Vagina (tissue), 2 donors: ENCODE measurements around the gene PRDM1.

Experiments
- POLR2A ChIP-seq, 2 donors: fragments of 450-650 bp; IDR thresholded peaks; one replicate each; pipeline ENCODE4 v1.6.1; 2017; ENCODE audit warnings: antibody characterized with exemption in 2 of 2, mild to moderate bottlenecking in 2 of 2, moderate library complexity in 2 of 2
- POLR2AphosphoS5 ChIP-seq, 2 donors: sonication (generic); formaldehyde crosslinking; IDR thresholded peaks; one replicate each; pipeline ENCODE4 v1.9.0; 2017; ENCODE audit warnings: antibody characterized with exemption in 2 of 2, mild to moderate bottlenecking in 2 of 2, low read depth in 1 of 2; ENCODE audit not compliant: insufficient read depth in 1 of 2
- TF ChIP-seq, protein P1 (sequence below), 3 experiments: fragments of 450-650 bp in 2 of 3; fragments of 200-600 bp in 1 of 3; sonication (generic) in 1 of 3; IDR thresholded peaks; one replicate each; pipeline ENCODE4 v1.5.1; 2017 to 2019; ENCODE audit warnings: antibody characterized with exemption in 3 of 3, mild to moderate bottlenecking in 2 of 3, moderate library complexity in 2 of 3

- TF ChIP-seq, protein P1, sequence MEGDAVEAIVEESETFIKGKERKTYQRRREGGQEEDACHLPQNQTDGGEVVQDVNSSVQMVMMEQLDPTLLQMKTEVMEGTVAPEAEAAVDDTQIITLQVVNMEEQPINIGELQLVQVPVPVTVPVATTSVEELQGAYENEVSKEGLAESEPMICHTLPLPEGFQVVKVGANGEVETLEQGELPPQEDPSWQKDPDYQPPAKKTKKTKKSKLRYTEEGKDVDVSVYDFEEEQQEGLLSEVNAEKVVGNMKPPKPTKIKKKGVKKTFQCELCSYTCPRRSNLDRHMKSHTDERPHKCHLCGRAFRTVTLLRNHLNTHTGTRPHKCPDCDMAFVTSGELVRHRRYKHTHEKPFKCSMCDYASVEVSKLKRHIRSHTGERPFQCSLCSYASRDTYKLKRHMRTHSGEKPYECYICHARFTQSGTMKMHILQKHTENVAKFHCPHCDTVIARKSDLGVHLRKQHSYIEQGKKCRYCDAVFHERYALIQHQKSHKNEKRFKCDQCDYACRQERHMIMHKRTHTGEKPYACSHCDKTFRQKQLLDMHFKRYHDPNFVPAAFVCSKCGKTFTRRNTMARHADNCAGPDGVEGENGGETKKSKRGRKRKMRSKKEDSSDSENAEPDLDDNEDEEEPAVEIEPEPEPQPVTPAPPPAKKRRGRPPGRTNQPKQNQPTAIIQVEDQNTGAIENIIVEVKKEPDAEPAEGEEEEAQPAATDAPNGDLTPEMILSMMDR (IDR thresholded peaks at IDR 0.05): no peak
- TF ChIP-seq POLR2A (IDR thresholded peaks at IDR 0.05): no peak
- no peak for TF ChIP-seq POLR2AphosphoS5 (IDR thresholded peaks at IDR 0.05; ENCODE audit: insufficient read depth in 1 of 2, low read depth in 1 of 2)
These were observed 26.3 kb downstream of the PRDM1 start for GRCh38 chr6:106112433-106112832.
